HAP-1 (cell line): ENCODE results near the gene FCSK.
"Not testable (repeated sequence)": the region's sequence is repeated elsewhere in the genome, so short reads cannot be mapped to it uniquely, and the experiment has no call there.

ENCODE experiments used
- DNase-seq, 2 experiments: peaks; one replicate each; pipeline ENCODE4 v3.0.0-alpha.2; 2016 to 2020; ENCODE audit warnings: low spot score in 2 of 2
- H3K27me3 ChIP-seq: fragments of 250-450 bp; sonication (Bioruptor Pico); 2 replicates; pipeline ENCODE4 v1.5.1; 2020; ENCODE audit warnings: low read depth, mild to moderate bottlenecking, moderate library complexity
- H3K36me3 ChIP-seq: fragments of 250-450 bp; sonication (Bioruptor Pico); replicated peaks from 2 replicates; pipeline ENCODE4 v1.5.1; 2020; ENCODE audit warnings: mild to moderate bottlenecking
- H3K4me1 ChIP-seq: fragments of 250-450 bp; sonication (Bioruptor Pico); 2 replicates; pipeline ENCODE4 v1.5.1; 2020; ENCODE audit warnings: mild to moderate bottlenecking
- H3K4me3 ChIP-seq: fragments of 250-450 bp; sonication (Bioruptor Pico); 2 replicates; pipeline ENCODE4 v1.5.1; 2020; ENCODE audit warnings: mild to moderate bottlenecking, moderate library complexity
- H3K9me3 ChIP-seq: fragments of 250-450 bp; sonication (Bioruptor Pico); 2 replicates; pipeline ENCODE4 v1.5.1; 2020; ENCODE audit warnings: mild to moderate bottlenecking, moderate library complexity
- in situ Hi-C: fragments of 300-500 bp; cut with MboI; formaldehyde crosslinking; loops from 3 replicates; pipeline ENCODE4 v1.14.3; 2020; ENCODE audit warnings: low sequenced_read_pairs, inconsistent platforms, mixed read lengths

The FCSK gene

GRCh38 chr16:70454222-70455034, at the start of gene FCSK:
TSS of gene FCSK (plus strand) at chr16:70454595. CDS start at chr16:70463191, 8,596 bp downstream.
- peak within 1 kb of the TSS; percentile 90 for H3K4me3 ChIP-seq
- H3K4me1 ChIP-seq = peaks cover 6% of the 10 kb centered on the region
- DNase-seq = peak; percentile 76 to 99
- no peaks in the 10 kb centered on the region; the same call in 1 of the 2 replicates for H3K36me3 ChIP-seq
- H3K9me3 ChIP-seq = no peaks in the 10 kb centered on the region
- no peaks in the 10 kb centered on the region for H3K27me3 ChIP-seq
- in situ Hi-C loops = no loop called here

- H3K27me3 ChIP-seq, H3K9me3 ChIP-seq, DNase-seq, H3K4me1 ChIP-seq, in situ Hi-C loops, H3K4me3 ChIP-seq, H3K36me3 ChIP-seq: not testable (repeated sequence)
These were observed 48.3 kb upstream of the FCSK start for GRCh38 chr16:70406104-70406503.

- in situ Hi-C loops = no loop called here
- H3K36me3 ChIP-seq = no peaks in the 10 kb centered on the region
- no peaks in the 10 kb centered on the region for H3K9me3 ChIP-seq
- H3K4me1 ChIP-seq = no peaks in the 10 kb centered on the region
- H3K27me3 ChIP-seq = no peaks in the 10 kb centered on the region
- no peak overlapping the region for H3K4me3 ChIP-seq
- DNase-seq = no peak
These were observed 46.6 kb upstream of the FCSK start for GRCh38 chr16:70407811-70408274.

- in situ Hi-C loops = no loop called here
- no peaks in the 10 kb centered on the region for H3K9me3 ChIP-seq
- no peak overlapping the region for H3K4me3 ChIP-seq
- DNase-seq = no peak
- H3K27me3 ChIP-seq = no peaks in the 10 kb centered on the region
- no peaks in the 10 kb centered on the region for H3K4me1 ChIP-seq
- no peaks in the 10 kb centered on the region for H3K36me3 ChIP-seq
These were observed 43.7 kb upstream of the FCSK start for GRCh38 chr16:70410734-70411133.

DNA sequence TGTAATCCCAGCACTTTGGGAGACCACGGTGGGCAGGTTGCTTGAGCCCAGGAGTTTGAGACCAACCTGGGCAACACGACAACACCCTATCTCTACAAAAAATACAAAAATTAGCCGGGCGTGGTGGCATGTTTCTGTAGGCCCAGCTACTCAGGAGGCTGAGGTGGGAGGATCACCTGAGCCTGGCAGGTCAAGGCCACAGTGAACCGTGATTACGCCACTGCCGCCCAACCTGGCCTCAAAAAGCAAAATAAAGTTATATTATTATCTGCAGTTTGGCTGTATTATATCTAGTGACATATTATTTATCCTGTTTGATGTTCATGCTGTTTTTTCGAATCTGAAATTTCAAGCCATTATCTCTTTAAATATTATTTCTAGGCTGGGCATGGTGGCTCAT, 42.0 kb upstream of the FCSK start:
- no peaks in the 10 kb centered on the region for H3K4me1 ChIP-seq
- no peaks in the 10 kb centered on the region for H3K27me3 ChIP-seq
- no peaks in the 10 kb centered on the region for H3K36me3 ChIP-seq
- no peak overlapping the region for H3K4me3 ChIP-seq
- no peak for DNase-seq
- in situ Hi-C loops = no loop called here
- H3K9me3 ChIP-seq = no peaks in the 10 kb centered on the region

DNA sequence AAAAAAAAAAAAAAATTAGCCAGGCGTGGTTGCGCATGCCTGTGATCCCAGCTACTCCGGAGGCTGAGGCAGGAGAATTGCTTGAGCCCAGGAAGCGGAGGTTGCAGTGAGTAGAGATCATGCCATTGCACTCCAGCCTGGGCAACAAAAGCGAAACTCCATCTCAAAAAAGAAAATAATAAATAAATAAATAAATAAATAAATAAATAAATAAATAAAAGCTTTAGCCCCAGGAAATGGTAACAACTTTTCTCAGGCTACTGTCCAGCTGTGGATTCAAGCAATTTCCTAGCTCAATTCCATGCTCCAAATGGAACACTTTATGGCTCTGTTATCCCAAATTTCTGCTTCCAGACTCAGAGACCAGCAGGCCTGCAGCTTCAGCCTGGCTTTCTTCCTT, 40.8 kb upstream of the FCSK start:
- H3K36me3 ChIP-seq, H3K4me1 ChIP-seq, H3K27me3 ChIP-seq, H3K4me3 ChIP-seq, H3K9me3 ChIP-seq, DNase-seq, in situ Hi-C loops: not testable (repeated sequence)

DNA sequence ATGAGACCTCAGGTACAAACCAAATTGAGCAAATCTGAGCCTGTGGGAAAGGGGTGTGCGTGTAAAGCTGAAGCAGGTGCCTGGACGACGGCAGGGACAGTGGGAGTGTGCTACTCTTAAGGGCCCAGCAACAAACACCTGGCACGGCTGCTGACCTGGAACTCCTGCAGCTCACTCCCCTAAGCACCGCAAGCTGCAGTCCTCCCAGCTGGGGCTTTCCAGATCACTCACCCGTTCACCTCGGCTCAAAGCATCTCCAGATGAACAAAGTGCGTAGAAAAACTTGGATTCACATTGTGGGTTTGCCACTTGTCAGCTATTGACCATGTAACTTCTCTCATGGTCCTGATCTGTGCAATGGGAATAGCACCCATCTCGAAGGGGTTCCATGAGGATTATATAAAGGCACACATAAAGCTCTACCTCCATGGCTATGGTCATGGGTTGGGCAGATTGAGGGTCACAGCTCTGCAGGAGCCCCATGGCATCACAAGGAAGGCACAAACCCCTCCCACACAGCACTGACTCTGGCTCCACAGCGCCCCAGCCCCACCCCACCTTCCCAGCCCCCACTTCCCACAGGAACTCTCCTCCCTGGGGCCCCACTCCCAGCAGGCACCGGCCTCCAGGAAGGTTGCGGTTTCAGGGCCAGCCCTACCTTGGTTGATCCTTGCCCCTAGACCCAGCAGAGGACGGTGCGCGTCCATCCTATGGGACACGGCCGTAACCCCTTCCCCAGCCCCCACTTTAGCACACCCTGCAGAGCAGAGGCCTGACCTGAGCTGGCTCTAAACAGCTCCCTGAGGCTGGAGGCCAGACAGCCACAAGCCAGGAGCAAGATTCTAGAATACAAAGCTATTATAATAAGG, 37.4 kb upstream of the FCSK start:
- in situ Hi-C loops = no loop called here
- H3K27me3 ChIP-seq = no peaks in the 10 kb centered on the region
- no peak overlapping the region for H3K4me3 ChIP-seq
- no peak for DNase-seq
- no peaks in the 10 kb centered on the region for H3K36me3 ChIP-seq
- H3K9me3 ChIP-seq = no peaks in the 10 kb centered on the region
- H3K4me1 ChIP-seq = no peaks in the 10 kb centered on the region

GRCh38 chr16:70417661-70418060, 36.7 kb upstream of the FCSK start:
- Histone ChIP-seq H3K4me1 (no peaks in the 10 kb centered on the region), H3K27me3 (no peaks in the 10 kb centered on the region), H3K36me3 (no peaks in the 10 kb centered on the region), H3K9me3 (no peaks in the 10 kb centered on the region), H3K4me3 (no peak overlapping the region)
- no peak for DNase-seq
- in situ Hi-C loops = no loop called here

GRCh38 chr16:70418274-70418992, 36.0 kb upstream of the FCSK start:
- no peak overlapping the region for H3K4me3 ChIP-seq
- in situ Hi-C loops = no loop called here
- no peak for DNase-seq
- H3K27me3 ChIP-seq = no peaks in the 10 kb centered on the region
- H3K36me3 ChIP-seq = no peaks in the 10 kb centered on the region
- H3K4me1 ChIP-seq = no peaks in the 10 kb centered on the region
- no peaks in the 10 kb centered on the region for H3K9me3 ChIP-seq

- H3K4me3 ChIP-seq = no peak overlapping the region
- in situ Hi-C loops = no loop called here
- H3K36me3 ChIP-seq = no peaks in the 10 kb centered on the region
- H3K9me3 ChIP-seq = no peaks in the 10 kb centered on the region
- no peak for DNase-seq
- no peaks in the 10 kb centered on the region for H3K27me3 ChIP-seq
- H3K4me1 ChIP-seq = no peaks in the 10 kb centered on the region
These were observed 35.4 kb upstream of the FCSK start for GRCh38 chr16:70418993-70419318.

GRCh38 chr16:70419384-70420327, 34.7 kb upstream of the FCSK start:
- no peak for DNase-seq
- no peaks in the 10 kb centered on the region for H3K27me3 ChIP-seq
- no peaks in the 10 kb centered on the region for H3K4me1 ChIP-seq
- H3K9me3 ChIP-seq = no peaks in the 10 kb centered on the region
- in situ Hi-C loops = no loop called here
- H3K4me3 ChIP-seq = no peak overlapping the region
- no peaks in the 10 kb centered on the region; the same call in 1 of the 2 replicates for H3K36me3 ChIP-seq

DNA sequence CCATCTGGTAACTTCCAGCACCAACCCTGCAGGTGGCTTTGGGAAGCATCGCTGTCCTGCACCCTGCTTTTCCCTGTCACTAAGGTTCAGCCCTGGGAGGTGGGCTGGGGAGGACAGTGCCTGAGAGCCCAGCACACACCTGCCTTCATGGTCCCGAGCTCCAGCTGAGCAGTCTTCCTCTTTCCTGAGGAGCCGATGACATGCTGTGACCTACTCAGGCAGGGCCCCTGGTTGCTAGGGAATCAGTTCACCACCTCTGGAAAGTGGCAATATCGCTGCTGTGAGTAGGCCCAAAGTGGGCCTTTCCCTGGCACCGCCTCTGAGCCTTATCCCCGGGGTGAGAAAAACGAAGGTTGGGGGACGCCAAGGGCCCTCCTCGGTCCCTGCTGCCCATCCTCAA, 33.4 kb upstream of the FCSK start:
- H3K4me1 ChIP-seq = no peaks in the 10 kb centered on the region
- no peak overlapping the region for H3K4me3 ChIP-seq
- in situ Hi-C loops = no loop called here
- no peaks in the 10 kb centered on the region for H3K9me3 ChIP-seq
- no peaks in the 10 kb centered on the region; the same call in 1 of the 2 replicates for H3K36me3 ChIP-seq
- H3K27me3 ChIP-seq = no peaks in the 10 kb centered on the region
- DNase-seq = no peak
